ENCODE measurements around the gene DCAF4. TPM values are rescaled to one million over a fixed set of nuclear protein-coding genes. Genes with fewer than 3 reads are reported as not detected.

The DCAF4 gene
- total RNA-seq, 4 donors from 2014 or later: 7.0 to 29.0 (median 14.0) TPM

DNA sequence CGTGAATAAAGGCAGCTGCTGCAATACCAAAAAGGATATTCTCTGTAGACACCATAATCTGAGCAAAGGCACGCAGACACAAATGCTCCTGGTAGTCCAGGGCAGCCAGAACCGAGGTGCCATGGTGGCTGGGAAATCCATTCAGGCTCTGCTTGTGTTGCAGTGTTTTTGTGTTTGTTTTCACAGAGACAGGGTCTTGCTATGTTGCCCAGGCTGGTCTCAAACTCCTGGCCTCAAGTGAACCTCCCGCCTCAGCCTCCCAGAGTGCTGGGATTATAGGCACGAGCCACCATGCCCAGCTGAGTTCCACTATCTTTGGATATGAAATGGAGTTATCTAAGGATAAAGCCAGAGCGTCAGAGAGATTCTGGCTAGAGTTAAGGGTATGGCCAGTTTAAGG lies 39.8 kb downstream of the DCAF4 start:
- no peak for DNase-seq
- no peak for TF ChIP-seq POLR2A (IDR thresholded peaks at IDR 0.05)
- TF ChIP-seq, protein P1, sequence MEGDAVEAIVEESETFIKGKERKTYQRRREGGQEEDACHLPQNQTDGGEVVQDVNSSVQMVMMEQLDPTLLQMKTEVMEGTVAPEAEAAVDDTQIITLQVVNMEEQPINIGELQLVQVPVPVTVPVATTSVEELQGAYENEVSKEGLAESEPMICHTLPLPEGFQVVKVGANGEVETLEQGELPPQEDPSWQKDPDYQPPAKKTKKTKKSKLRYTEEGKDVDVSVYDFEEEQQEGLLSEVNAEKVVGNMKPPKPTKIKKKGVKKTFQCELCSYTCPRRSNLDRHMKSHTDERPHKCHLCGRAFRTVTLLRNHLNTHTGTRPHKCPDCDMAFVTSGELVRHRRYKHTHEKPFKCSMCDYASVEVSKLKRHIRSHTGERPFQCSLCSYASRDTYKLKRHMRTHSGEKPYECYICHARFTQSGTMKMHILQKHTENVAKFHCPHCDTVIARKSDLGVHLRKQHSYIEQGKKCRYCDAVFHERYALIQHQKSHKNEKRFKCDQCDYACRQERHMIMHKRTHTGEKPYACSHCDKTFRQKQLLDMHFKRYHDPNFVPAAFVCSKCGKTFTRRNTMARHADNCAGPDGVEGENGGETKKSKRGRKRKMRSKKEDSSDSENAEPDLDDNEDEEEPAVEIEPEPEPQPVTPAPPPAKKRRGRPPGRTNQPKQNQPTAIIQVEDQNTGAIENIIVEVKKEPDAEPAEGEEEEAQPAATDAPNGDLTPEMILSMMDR (IDR thresholded peaks at IDR 0.05): no peak
- no peaks in the 10 kb centered on the region for H3K4me1 ChIP-seq
- H3K4me3 ChIP-seq: no peak overlapping the region
- H3K27ac ChIP-seq: no peak overlapping the region
- no peaks in the 10 kb centered on the region for H3K9me3 ChIP-seq
- intact Hi-C loops (cut with DNase I): no loop called here
- H3K36me3 ChIP-seq: peaks cover 0 to 53% (median 12%) of the 10 kb centered on the region in 3 donors
- no peaks in the 10 kb centered on the region for H3K27me3 ChIP-seq
- 88 to 96% methylated on average over 5 to 6 of the region's 6 CpGs for WGBS, 2 donors

GRCh38 chr14:72968316-72968715 lies 42.1 kb downstream of the DCAF4 start:
- H3K4me1 ChIP-seq: no peaks in the 10 kb centered on the region
- no peak overlapping the region for H3K27ac ChIP-seq
- H3K4me3 ChIP-seq: no peak overlapping the region
- WGBS, 2 donors: 83 to 95% methylated on average over 1 to 2 of the region's 5 CpGs
- no peak for DNase-seq
- intact Hi-C loops (cut with DNase I): no loop called here
- no peaks in the 10 kb centered on the region for H3K27me3 ChIP-seq
- no peaks in the 10 kb centered on the region for H3K9me3 ChIP-seq
- H3K36me3 ChIP-seq: peaks cover 0 to 67% (median 31%) of the 10 kb centered on the region in 3 donors
- TF ChIP-seq, protein P1 (IDR thresholded peaks at IDR 0.05): no peak
- TF ChIP-seq POLR2A (IDR thresholded peaks at IDR 0.05): no peak

DNA sequence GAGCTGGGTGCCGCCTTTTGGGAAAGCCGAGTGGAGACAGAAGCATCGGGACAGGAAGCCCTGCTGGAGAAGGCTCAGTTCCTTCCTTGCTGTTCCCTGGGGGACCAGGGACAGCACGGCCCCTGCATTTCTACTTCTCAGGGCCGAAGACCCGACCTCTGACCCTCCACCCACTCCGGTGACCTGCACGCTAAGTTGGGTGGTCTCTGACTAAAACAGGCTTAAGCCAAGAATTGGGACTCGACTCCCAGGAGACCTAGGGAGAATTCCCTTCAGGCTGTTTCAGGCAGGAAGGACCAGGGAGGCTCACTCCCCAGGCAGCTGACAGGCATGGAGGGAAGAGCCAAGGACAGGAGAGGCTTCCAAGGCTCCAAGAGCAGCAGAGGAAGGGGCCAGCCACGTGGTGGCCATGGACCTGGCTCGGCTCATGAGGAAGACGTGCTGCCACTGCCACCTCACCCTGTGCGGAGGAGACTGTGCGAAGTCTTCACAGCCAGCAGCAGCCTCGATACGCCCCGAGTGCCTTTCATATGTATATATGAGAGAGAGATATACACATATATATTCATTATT lies 43.9 kb downstream of the DCAF4 start:
- DNase-seq: no peak
- no peaks in the 10 kb centered on the region for H3K9me3 ChIP-seq
- no peaks in the 10 kb centered on the region for H3K27me3 ChIP-seq
- WGBS, 2 donors: 88 to 96% methylated on average over 9 to 12 of the region's 17 CpGs
- TF ChIP-seq POLR2A (IDR thresholded peaks at IDR 0.05): no peak
- TF ChIP-seq, protein P1 (IDR thresholded peaks at IDR 0.05): no peak
- no peaks in the 10 kb centered on the region for H3K4me1 ChIP-seq
- no peak overlapping the region for H3K27ac ChIP-seq
- H3K4me3 ChIP-seq: no peak overlapping the region
- peaks cover 13 to 85% (median 49%) of the 10 kb centered on the region in 3 donors for H3K36me3 ChIP-seq
- intact Hi-C loops (cut with DNase I): no loop called here

- H3K9me3 ChIP-seq: no peaks in the 10 kb centered on the region
- H3K27ac ChIP-seq: no peak overlapping the region
- no peaks in the 10 kb centered on the region for H3K4me1 ChIP-seq
- no peak overlapping the region for H3K4me3 ChIP-seq
- peaks cover 16 to 93% (median 54%) of the 10 kb centered on the region in 3 donors for H3K36me3 ChIP-seq
- intact Hi-C loops (cut with DNase I): no loop called here
- no peaks in the 10 kb centered on the region for H3K27me3 ChIP-seq
- no peak for DNase-seq
- 94 to 98% methylated on average over 15 to 18 of the region's 20 CpGs for WGBS, 2 donors
- TF ChIP-seq, protein P1 (IDR thresholded peaks at IDR 0.05): no peak
- no peak for TF ChIP-seq POLR2A (IDR thresholded peaks at IDR 0.05)
Observed at GRCh38 chr14:72970824-72971434, 44.7 kb downstream of the DCAF4 start.

GRCh38 chr14:72974661-72975060 lies 48.4 kb downstream of the DCAF4 start:
- intact Hi-C loops (cut with DNase I): no loop called here
- Histone ChIP-seq H3K4me3 (no peak overlapping the region), H3K9me3 (no peaks in the 10 kb centered on the region), H3K27me3 (no peaks in the 10 kb centered on the region), H3K36me3 (peaks cover 16 to 100% (median 51%) of the 10 kb centered on the region in 3 donors), H3K4me1 (no peaks in the 10 kb centered on the region), H3K27ac (no peak overlapping the region)
- no peak for DNase-seq
- TF ChIP-seq, protein P1 (IDR thresholded peaks at IDR 0.05): no peak
- no peak for TF ChIP-seq POLR2A (IDR thresholded peaks at IDR 0.05)
- 80 to 93% methylated on average over 3 to 10 of the region's 12 CpGs for WGBS, 2 donors

Measured in esophagus squamous epithelium (tissue), 5 donors.